Fibroblast of lung (primary cell): ENCODE results near the gene LMAN1L. TPM values are rescaled to one million over a fixed set of nuclear protein-coding genes. Genes with fewer than 3 reads are reported as not detected.

Source experiments
- DNase-seq, 2 donors: peaks; one replicate each; pipeline versions ENCODE4 v3.0.0 to v3.0.0-alpha.2; 2010; ENCODE audit warnings: low read depth in 2 of 2
- H2AFZ ChIP-seq: 2 replicates; pipeline ENCODE4 v1.5.1; 2012; ENCODE audit warnings: low read length, control low read depth, inconsistent platforms
- H3K27ac ChIP-seq: 2 replicates; pipeline ENCODE4 v1.5.1; 2011; ENCODE audit warnings: low read length, control low read depth; ENCODE audit not compliant: insufficient read depth
- H3K27me3 ChIP-seq: 2 replicates; pipeline ENCODE4 v1.5.1; 2011; ENCODE audit warnings: mild to moderate bottlenecking, low read length; ENCODE audit not compliant: control insufficient read depth, insufficient read depth
- H3K36me3 ChIP-seq: 2 replicates; pipeline ENCODE4 v1.5.1; 2011; ENCODE audit warnings: low read length; ENCODE audit not compliant: control insufficient read depth, insufficient read depth
- H3K4me1 ChIP-seq: 2 replicates; pipeline ENCODE4 v1.5.1; 2011; ENCODE audit warnings: low read length; ENCODE audit not compliant: control insufficient read depth, insufficient read depth; ENCODE audit errors: extremely low read depth
- H3K4me2 ChIP-seq: 2 replicates; pipeline ENCODE4 v1.5.1; 2011; ENCODE audit warnings: low read length, control low read depth; ENCODE audit not compliant: insufficient read depth; ENCODE audit errors: extremely low read depth
- H3K4me3 ChIP-seq, 4 experiments: fragments of 200-600 bp in 1 of 4; sonication (generic) in 1 of 4; replicated peaks in 1 of 4; 2 replicates each; pipeline ENCODE4 v1.5.1; 2011 to 2016; ENCODE audit warnings: low read length in 4 of 4, low read depth in 3 of 4, mild to moderate bottlenecking in 3 of 4, control low read depth in 2 of 4, inconsistent platforms in 1 of 4, mixed read lengths in 1 of 4; ENCODE audit not compliant: insufficient read depth in 1 of 4; ENCODE audit errors: control extremely low read depth in 1 of 4
- H3K79me2 ChIP-seq: 2 replicates; pipeline ENCODE4 v1.5.1; 2012; ENCODE audit warnings: mild to moderate bottlenecking, low read length, inconsistent platforms; ENCODE audit not compliant: control insufficient read depth, insufficient read depth
- H3K9ac ChIP-seq: 2 replicates; pipeline ENCODE4 v1.5.1; 2011; ENCODE audit warnings: mild to moderate bottlenecking, low read length, control low read depth; ENCODE audit not compliant: insufficient read depth
- H3K9me3 ChIP-seq: 2 replicates; pipeline ENCODE4 v1.5.1; 2012; ENCODE audit warnings: low read depth, low read length; ENCODE audit not compliant: control insufficient read depth, insufficient read depth
- H4K20me1 ChIP-seq: 2 replicates; pipeline ENCODE4 v1.5.1; 2011; ENCODE audit warnings: low read length; ENCODE audit not compliant: control insufficient read depth, insufficient read depth; ENCODE audit errors: extremely low read depth
- CTCF ChIP-seq, 2 donors: IDR thresholded peaks in 1 of 2; conservative IDR thresholded peaks in 1 of 2; 1 replicate in 1 of 2; 2 replicates in 1 of 2; pipeline ENCODE4 v1.5.1; 2011 to 2012; ENCODE audit warnings: low read length in 2 of 2, control low read depth in 1 of 2, inconsistent platforms in 1 of 2, low read depth in 1 of 2, mild to moderate bottlenecking in 1 of 2
- EZH2 ChIP-seq: IDR thresholded peaks from 2 replicates; pipeline ENCODE4 v1.5.1; 2012; ENCODE audit warnings: low read length, control low read depth, mild to moderate bottlenecking; ENCODE audit errors: missing control alignments
- polyA plus RNA-seq, 2 donors: library from polyadenylated mRNA; depleted of rRNA in 1 of 2; stranded (reverse) in 1 of 2; unstranded in 1 of 2; fragments of >200 nt; gene quantifications; 2 replicates each; pipeline ENCODE4 v1.2.1, GENCODE V29; 2011 to 2012; ENCODE audit warnings: missing spikeins in 1 of 2
- total RNA-seq: library from RNA; depleted of rRNA; stranded (reverse); fragments of >200 nt; gene quantifications from 2 replicates; pipeline ENCODE4 v1.2.1, GENCODE V29; 2014

The LMAN1L gene
- total and polyA plus RNA-seq, 2 donors (not counting 1 experiment from before 2014, with no cell fraction given) = not detected

GRCh38 chr15:74786551-74787165, 26.0 kb upstream of the LMAN1L start:
- no peak for TF ChIP-seq CTCF (conservative IDR thresholded peaks at IDR 0.05 in 1 of 2, IDR thresholded peaks at IDR 0.05 in 1 of 2; ENCODE audit: low read depth in 1 of 2, low read length in 2 of 2)
- TF ChIP-seq EZH2 = no peak
- no peaks in the 10 kb centered on the region for H3K27me3 ChIP-seq
- no peak for DNase-seq
- H3K36me3 ChIP-seq = no peaks in the 10 kb centered on the region
- H3K27ac ChIP-seq = peak overlapping the region; percentile 31
- no peak overlapping the region for H3K9ac ChIP-seq
- H3K9me3 ChIP-seq = no peaks in the 10 kb centered on the region
- peak overlapping the region; percentile 41 for H3K4me2 ChIP-seq
- H2AFZ ChIP-seq = no peak overlapping the region
- H3K79me2 ChIP-seq = peaks cover 75% of the 10 kb centered on the region
- no peak overlapping the region for H3K4me3 ChIP-seq
- H3K4me1 ChIP-seq = peaks cover 69% of the 10 kb centered on the region
- H4K20me1 ChIP-seq = no peaks in the 10 kb centered on the region

GRCh38 chr15:74787251-74788041, 25.2 kb upstream of the LMAN1L start:
- Histone ChIP-seq H4K20me1 (no peaks in the 10 kb centered on the region), H2AFZ (no peak overlapping the region), H3K9ac (no peak overlapping the region), H3K27ac (peak overlapping the region; percentile 31), H3K27me3 (no peaks in the 10 kb centered on the region), H3K4me3 (no peak overlapping the region), H3K4me1 (peaks cover 69% of the 10 kb centered on the region), H3K9me3 (no peaks in the 10 kb centered on the region), H3K79me2 (peaks cover 83% of the 10 kb centered on the region), H3K4me2 (no peak overlapping the region), H3K36me3 (no peaks in the 10 kb centered on the region)
- TF ChIP-seq EZH2 = no peak
- TF ChIP-seq CTCF (conservative IDR thresholded peaks at IDR 0.05 in 1 of 2, IDR thresholded peaks at IDR 0.05 in 1 of 2; ENCODE audit: low read depth in 1 of 2, low read length in 2 of 2) = peak; percentile 56 to 73
- peak; percentile 65 to 74 for DNase-seq

- Histone ChIP-seq H3K9me3 (no peaks in the 10 kb centered on the region), H3K79me2 (peaks cover 83% of the 10 kb centered on the region), H3K27me3 (no peaks in the 10 kb centered on the region), H3K4me1 (peaks cover 69% of the 10 kb centered on the region), H3K27ac (peak overlapping the region; percentile 45), H3K4me3 (no peak overlapping the region), H2AFZ (no peak overlapping the region), H4K20me1 (no peaks in the 10 kb centered on the region), H3K4me2 (no peak overlapping the region), H3K36me3 (no peaks in the 10 kb centered on the region), H3K9ac (no peak overlapping the region)
- no peak for TF ChIP-seq EZH2
- no peak for TF ChIP-seq CTCF (conservative IDR thresholded peaks at IDR 0.05 in 1 of 2, IDR thresholded peaks at IDR 0.05 in 1 of 2; ENCODE audit: low read depth in 1 of 2, low read length in 2 of 2)
- DNase-seq = no peak
Measured at GRCh38 chr15:74788042-74788682, 24.5 kb upstream of the LMAN1L start.
